HG03175 (cell line): ENCODE results near the gene SUPT20HL1.

Source experiments
- ATAC-seq: cut with Tn5 transposase; IDR thresholded peaks from one replicate; pipeline ENCODE4 v1.9.1; 2021; ENCODE audit warnings: mild to moderate bottlenecking, moderate library complexity; ENCODE audit not compliant: unreplicated experiment

The SUPT20HL1 gene

GRCh38 chrX:24396236-24396930 lies 35.9 kb downstream of the SUPT20HL1 start:
- no peak for ATAC-seq

GRCh38 chrX:24396931-24397279 lies 36.5 kb downstream of the SUPT20HL1 start:
- ATAC-seq = no peak

GRCh38 chrX:24398766-24399165 lies 38.3 kb downstream of the SUPT20HL1 start:
- no peak for ATAC-seq

DNA sequence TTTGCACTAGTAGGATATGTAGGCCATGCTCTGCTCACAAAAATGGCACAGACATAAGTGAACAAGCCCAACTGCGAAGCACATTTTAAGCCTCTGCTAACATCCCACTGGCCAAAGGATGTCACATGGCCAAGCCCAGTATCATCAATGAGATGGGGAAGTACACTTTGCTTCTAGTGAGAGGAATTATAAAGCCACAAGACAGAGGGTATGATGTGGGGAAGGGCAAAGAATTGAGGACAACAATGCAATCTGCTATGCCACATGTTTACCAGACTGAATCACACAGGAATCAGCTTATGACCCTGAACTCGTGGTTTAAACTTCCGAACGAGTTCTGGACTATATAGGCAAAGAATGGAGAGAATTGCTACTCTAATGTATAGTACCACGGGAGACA lies 39.1 kb downstream of the SUPT20HL1 start:
- ATAC-seq = no peak

GRCh38 chrX:24405959-24406358 lies 45.5 kb downstream of the SUPT20HL1 start:
- no peak for ATAC-seq
